Rectal smooth muscle tissue (tissue), 1 donor: ENCODE measurements around the gene TMEM14B.
"Not testable (repeated sequence)": the region's sequence is repeated elsewhere in the genome, so short reads cannot be mapped to it uniquely, and the experiment has no call there.

Source experiments
- H3K27ac ChIP-seq: one replicate; pipeline ENCODE4 v1.7.0; 2013; ENCODE audit warnings: low read depth, low read length, inconsistent platforms
- H3K27me3 ChIP-seq: one replicate; pipeline ENCODE4 v1.7.0; 2013; ENCODE audit warnings: low read length; ENCODE audit not compliant: control insufficient read depth, insufficient read depth
- H3K36me3 ChIP-seq: one replicate; pipeline ENCODE4 v1.7.0; 2013; ENCODE audit warnings: low read length; ENCODE audit not compliant: control insufficient read depth, insufficient read depth
- H3K4me1 ChIP-seq: one replicate; pipeline ENCODE4 v1.7.0; 2013; ENCODE audit warnings: low read length; ENCODE audit not compliant: control insufficient read depth, insufficient read depth
- H3K4me3 ChIP-seq: one replicate; pipeline ENCODE4 v1.7.0; 2013; ENCODE audit warnings: low read length
- H3K9ac ChIP-seq: one replicate; pipeline ENCODE4 v1.7.0; 2013; ENCODE audit warnings: low read length

Gene TMEM14B

GRCh38 chr6:10725716-10726115, 21.9 kb upstream of the TMEM14B start:
- Histone ChIP-seq H3K4me3 (no peak overlapping the region), H3K4me1 (peaks cover 14% of the 10 kb centered on the region), H3K27me3 (no peaks in the 10 kb centered on the region), H3K36me3 (peaks cover 18% of the 10 kb centered on the region), H3K27ac (no peak overlapping the region), H3K9ac (no peak overlapping the region)

GRCh38 chr6:10730254-10730653, 17.4 kb upstream of the TMEM14B start:
- Histone ChIP-seq H3K9ac (no peak overlapping the region), H3K27me3 (no peaks in the 10 kb centered on the region), H3K27ac (no peak overlapping the region), H3K4me3 (no peak overlapping the region), H3K4me1 (no peaks in the 10 kb centered on the region), H3K36me3 (peaks cover 17% of the 10 kb centered on the region)

- Histone ChIP-seq H3K27ac (peak overlapping the region; percentile 28), H3K9ac (no peak overlapping the region), H3K27me3 (no peaks in the 10 kb centered on the region), H3K4me3 (no peak overlapping the region), H3K36me3 (peaks cover 11% of the 10 kb centered on the region), H3K4me1 (no peaks in the 10 kb centered on the region)
Measured at GRCh38 chr6:10733151-10733715, 14.4 kb upstream of the TMEM14B start.

GRCh38 chr6:10733863-10734262, 13.7 kb upstream of the TMEM14B start:
- H3K9ac ChIP-seq, result no peak overlapping the region
- H3K36me3 ChIP-seq, result peaks cover 8% of the 10 kb centered on the region
- H3K4me1 ChIP-seq, result no peaks in the 10 kb centered on the region
- no peaks in the 10 kb centered on the region for H3K27me3 ChIP-seq
- H3K27ac ChIP-seq, result no peak overlapping the region
- no peak overlapping the region for H3K4me3 ChIP-seq

- no peaks in the 10 kb centered on the region for H3K4me1 ChIP-seq
- H3K9ac ChIP-seq, result no peak overlapping the region
- no peaks in the 10 kb centered on the region for H3K27me3 ChIP-seq
- peaks cover 2% of the 10 kb centered on the region for H3K36me3 ChIP-seq
- H3K4me3 ChIP-seq, result no peak overlapping the region
- H3K27ac ChIP-seq, result no peak overlapping the region
Measured at GRCh38 chr6:10736731-10737130, 10.9 kb upstream of the TMEM14B start.

- Histone ChIP-seq H3K4me3 (no peak overlapping the region), H3K9ac (no peak overlapping the region), H3K36me3 (no peaks in the 10 kb centered on the region), H3K27ac (no peak overlapping the region), H3K4me1 (no peaks in the 10 kb centered on the region), H3K27me3 (no peaks in the 10 kb centered on the region)
Measured at GRCh38 chr6:10740061-10740460, 7.5 kb upstream of the TMEM14B start.

- not testable (repeated sequence) for H3K4me1 ChIP-seq, H3K27me3 ChIP-seq, H3K9ac ChIP-seq, H3K4me3 ChIP-seq, H3K27ac ChIP-seq, H3K36me3 ChIP-seq
Measured at GRCh38 chr6:10741643-10742042, 6.0 kb upstream of the TMEM14B start.

- Histone ChIP-seq H3K27ac (no peak overlapping the region), H3K4me1 (no peaks in the 10 kb centered on the region), H3K27me3 (no peaks in the 10 kb centered on the region), H3K36me3 (no peaks in the 10 kb centered on the region), H3K4me3 (no peak overlapping the region), H3K9ac (no peak overlapping the region)
Measured at GRCh38 chr6:10742251-10742650, 5.4 kb upstream of the TMEM14B start.

GRCh38 chr6:10743515-10743914, 4.1 kb upstream of the TMEM14B start:
- H3K36me3 ChIP-seq, result no peaks in the 10 kb centered on the region

GRCh38 chr6:10745116-10745515, 2.5 kb upstream of the TMEM14B start:
- Histone ChIP-seq H3K9ac (no peak overlapping the region), H3K4me1 (peaks cover 10% of the 10 kb centered on the region), H3K27me3 (no peaks in the 10 kb centered on the region), H3K36me3 (no peaks in the 10 kb centered on the region), H3K27ac (no peak overlapping the region), H3K4me3 (no peak overlapping the region)

More at GRCh38 chr6:10743515-10743914, 4.1 kb upstream of the TMEM14B start:
- no peak overlapping the region for H3K27ac ChIP-seq
- peaks cover 4% of the 10 kb centered on the region for H3K4me1 ChIP-seq
- H3K4me3 ChIP-seq, result no peak overlapping the region
- H3K27me3 ChIP-seq, result no peaks in the 10 kb centered on the region
- H3K9ac ChIP-seq, result no peak overlapping the region

- Histone ChIP-seq H3K4me3 (peak overlapping the region; percentile 77), H3K9ac (no peak overlapping the region), H3K36me3 (peaks cover 4% of the 10 kb centered on the region), H3K27ac (peak overlapping the region; percentile 69), H3K27me3 (no peaks in the 10 kb centered on the region), H3K4me1 (peaks cover 10% of the 10 kb centered on the region)
Measured at GRCh38 chr6:10746915-10747250, 722 bp upstream of the TMEM14B start.

- Histone ChIP-seq H3K9ac (no peak overlapping the region), H3K36me3 (peaks cover 15% of the 10 kb centered on the region), H3K27ac (no peak overlapping the region), H3K4me3 (no peak overlapping the region), H3K27me3 (no peaks in the 10 kb centered on the region), H3K4me1 (peaks cover 10% of the 10 kb centered on the region)
Measured at GRCh38 chr6:10749734-10750133, 2.1 kb downstream of the TMEM14B start.

GRCh38 chr6:10750568-10750967, 3.0 kb downstream of the TMEM14B start:
- not testable (repeated sequence) for H3K27ac ChIP-seq, H3K4me1 ChIP-seq, H3K27me3 ChIP-seq, H3K9ac ChIP-seq, H3K4me3 ChIP-seq
- peaks cover 15% of the 10 kb centered on the region for H3K36me3 ChIP-seq
